CD4-positive, alpha-beta T cell treated with Interleukin-4 for 4 hours (primary cell): ENCODE measurements around the gene FASTK.
"Not testable (repeated sequence)": the region's sequence is repeated elsewhere in the genome, so short reads cannot be mapped to it uniquely, and the experiment has no call there.

Source experiments
- DNase-seq: peaks from one replicate; pipeline ENCODE4 v3.0.0-alpha.2; 2020

Gene FASTK

GRCh38 chr7:151026771-151027727, 53.6 kb downstream of the FASTK start:
- not testable (repeated sequence) for DNase-seq
